Thyroid gland (tissue), 4 donors: ENCODE measurements around the gene RNF32.

Source experiments
- POLR2A ChIP-seq, 2 donors: fragments of 450-650 bp; IDR thresholded peaks; one replicate each; pipeline ENCODE4 v1.6.1; 2017; ENCODE audit warnings: antibody characterized with exemption in 2 of 2, mild to moderate bottlenecking in 2 of 2, moderate library complexity in 1 of 2
- TF ChIP-seq, protein P1 (sequence below), 6 experiments: fragments of 200-600 bp in 3 of 6; fragments of 450-650 bp in 3 of 6; sonication (generic) in 3 of 6; IDR thresholded peaks; one replicate each; pipeline ENCODE4 v1.5.1; 2016 to 2019; ENCODE audit warnings: antibody characterized with exemption in 6 of 6, mild to moderate bottlenecking in 2 of 6, inconsistent platforms in 1 of 6, moderate library complexity in 1 of 6

DNA sequence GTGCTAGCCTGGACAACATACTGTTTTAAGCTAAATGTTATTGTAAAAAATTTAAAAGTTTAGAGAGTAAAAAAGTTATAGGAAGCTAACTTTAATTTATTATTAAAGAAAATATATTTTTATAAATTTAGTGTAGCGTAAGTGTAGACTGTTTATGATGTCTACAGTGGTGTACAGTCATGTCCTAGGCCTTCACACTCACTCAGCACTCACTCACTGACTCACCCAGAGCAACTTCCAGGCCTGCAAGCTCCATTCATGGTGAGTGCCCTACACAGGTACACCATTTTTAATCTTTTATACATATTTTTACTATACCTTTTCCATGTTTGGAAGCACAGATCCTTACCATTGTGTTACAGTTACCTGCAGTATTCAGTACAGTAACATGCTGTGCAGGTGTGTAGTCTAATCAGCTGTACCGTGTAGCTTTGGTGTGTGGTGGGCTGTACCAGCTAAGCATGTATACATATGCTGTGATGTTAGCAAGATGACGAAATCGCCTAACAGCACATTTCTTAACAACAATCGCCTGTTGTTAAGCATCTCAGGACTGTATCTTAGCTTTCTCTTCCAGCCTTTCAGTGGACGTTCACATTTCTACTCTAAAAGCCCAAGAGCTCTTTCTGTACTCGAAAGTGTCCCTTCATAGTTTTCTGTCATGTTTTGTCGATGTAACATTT is 12.5 kb downstream of the RNF32 start:
- TF ChIP-seq, protein P1, sequence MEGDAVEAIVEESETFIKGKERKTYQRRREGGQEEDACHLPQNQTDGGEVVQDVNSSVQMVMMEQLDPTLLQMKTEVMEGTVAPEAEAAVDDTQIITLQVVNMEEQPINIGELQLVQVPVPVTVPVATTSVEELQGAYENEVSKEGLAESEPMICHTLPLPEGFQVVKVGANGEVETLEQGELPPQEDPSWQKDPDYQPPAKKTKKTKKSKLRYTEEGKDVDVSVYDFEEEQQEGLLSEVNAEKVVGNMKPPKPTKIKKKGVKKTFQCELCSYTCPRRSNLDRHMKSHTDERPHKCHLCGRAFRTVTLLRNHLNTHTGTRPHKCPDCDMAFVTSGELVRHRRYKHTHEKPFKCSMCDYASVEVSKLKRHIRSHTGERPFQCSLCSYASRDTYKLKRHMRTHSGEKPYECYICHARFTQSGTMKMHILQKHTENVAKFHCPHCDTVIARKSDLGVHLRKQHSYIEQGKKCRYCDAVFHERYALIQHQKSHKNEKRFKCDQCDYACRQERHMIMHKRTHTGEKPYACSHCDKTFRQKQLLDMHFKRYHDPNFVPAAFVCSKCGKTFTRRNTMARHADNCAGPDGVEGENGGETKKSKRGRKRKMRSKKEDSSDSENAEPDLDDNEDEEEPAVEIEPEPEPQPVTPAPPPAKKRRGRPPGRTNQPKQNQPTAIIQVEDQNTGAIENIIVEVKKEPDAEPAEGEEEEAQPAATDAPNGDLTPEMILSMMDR (IDR thresholded peaks at IDR 0.05), result no peak
- no peak for TF ChIP-seq POLR2A (IDR thresholded peaks at IDR 0.05)
